Right renal pelvis (tissue), 4 donors: ENCODE results near the gene FOXP2. TPM values are rescaled to one million over a fixed set of nuclear protein-coding genes. Genes with fewer than 3 reads are reported as not detected.
A peak's percentile ranks its signal among the peaks of the same experiment; 100 is the strongest.

Experiments used
- DNase-seq, 4 donors: peaks; one replicate each; pipeline ENCODE4 v3.0.0-alpha.2; 2013; ENCODE audit warnings: low read depth in 4 of 4, low spot score in 3 of 4, missing footprints in 1 of 4
- polyA plus RNA-seq, 4 donors: library from polyadenylated mRNA; unstranded; fragments of 120-200 nt; gene quantifications; one replicate each; pipeline ENCODE4 v1.2.1, GENCODE V29; 2013; ENCODE audit not compliant: insufficient read length in 4 of 4

FOXP2 gene
- polyA plus RNA-seq, 4 donors = 7.9 to 13.4 (median 11.3) TPM

DNA sequence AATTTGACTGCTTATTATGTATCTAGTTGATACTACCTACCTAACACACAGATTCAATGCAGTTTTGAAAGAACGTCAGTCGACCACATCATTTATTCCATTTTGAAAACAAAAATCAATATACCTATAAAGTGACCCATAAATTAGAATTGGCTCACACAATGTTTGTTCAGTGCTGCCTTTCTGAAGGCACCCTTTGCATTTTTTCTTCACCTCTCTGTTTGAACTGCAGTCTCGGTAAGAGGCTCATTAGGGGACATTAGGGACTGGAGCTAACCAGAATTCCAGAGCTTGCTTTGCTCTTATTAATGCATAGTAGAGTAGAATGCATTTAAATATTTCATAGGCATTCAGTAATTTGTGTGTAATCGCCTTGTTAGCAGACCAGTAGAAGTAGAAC, 234.1 kb downstream of the FOXP2 start:
- DNase-seq = no peak

DNA sequence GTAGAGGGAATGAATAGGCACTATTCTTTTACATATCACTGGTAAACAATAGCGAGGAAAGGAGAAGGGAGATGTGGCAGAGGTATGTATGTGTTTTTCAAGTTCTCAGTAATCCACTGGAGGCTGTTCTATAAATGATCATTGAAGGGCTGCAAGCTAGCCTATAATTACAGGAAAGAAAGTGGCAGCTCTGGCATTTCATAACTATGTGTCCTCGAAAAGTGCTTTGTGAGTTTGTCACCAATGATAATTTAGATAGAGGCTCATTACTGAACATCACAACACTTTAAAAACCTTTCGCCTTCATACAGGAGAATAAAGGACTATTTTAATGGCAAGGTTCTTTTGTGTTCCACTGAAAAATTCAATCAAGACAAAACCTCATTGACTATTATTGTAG, 235.1 kb downstream of the FOXP2 start:
- no peak for DNase-seq

DNA sequence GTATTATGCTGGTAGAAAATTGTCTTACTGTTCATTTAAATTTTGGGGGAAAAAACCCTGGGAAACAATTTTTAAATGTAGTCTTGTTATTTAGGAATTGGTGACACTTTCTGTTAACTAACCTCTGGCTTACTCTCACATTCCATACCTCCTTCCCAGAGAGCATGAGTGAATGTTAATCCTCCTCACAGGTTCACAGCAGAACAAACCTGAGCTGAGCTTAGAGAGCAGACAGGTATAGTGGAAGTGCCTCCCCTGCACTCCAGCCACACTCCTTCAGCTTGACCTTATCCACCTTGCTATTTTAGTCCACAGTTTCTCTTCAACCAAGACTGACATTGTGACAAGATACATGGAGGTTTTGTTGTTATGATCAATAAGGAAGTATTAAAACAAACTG, 235.9 kb downstream of the FOXP2 start:
- DNase-seq = no peak

DNA sequence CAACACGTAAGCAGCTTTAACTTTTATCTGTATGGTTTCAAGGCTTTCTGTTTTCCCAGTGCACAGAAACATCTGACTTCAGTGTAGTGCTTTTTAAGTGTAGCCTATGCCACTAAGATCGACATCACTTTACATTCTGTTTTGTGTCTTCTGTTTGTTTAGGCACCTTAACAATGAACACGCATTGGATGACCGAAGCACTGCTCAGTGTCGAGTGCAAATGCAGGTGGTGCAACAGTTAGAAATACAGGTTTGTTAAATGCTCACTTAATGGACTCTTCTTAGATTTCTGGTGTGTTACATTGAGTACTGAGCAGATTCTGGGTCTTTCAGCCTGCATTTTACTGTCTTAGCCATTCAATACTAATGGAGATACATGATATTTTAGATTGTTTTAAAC, 237.4 kb downstream of the FOXP2 start:
- no peak for DNase-seq

- no peak for DNase-seq
Measured at GRCh38 chr7:114653364-114654088, 238.9 kb downstream of the FOXP2 start.

GRCh38 chr7:114656466-114656865, 241.9 kb downstream of the FOXP2 start:
- DNase-seq = no peak

GRCh38 chr7:114657279-114657678, 242.7 kb downstream of the FOXP2 start:
- no peak for DNase-seq

GRCh38 chr7:114658216-114658615, 243.6 kb downstream of the FOXP2 start:
- no peak for DNase-seq

GRCh38 chr7:114659409-114660125, 245.0 kb downstream of the FOXP2 start:
- DNase-seq = no peak

DNA sequence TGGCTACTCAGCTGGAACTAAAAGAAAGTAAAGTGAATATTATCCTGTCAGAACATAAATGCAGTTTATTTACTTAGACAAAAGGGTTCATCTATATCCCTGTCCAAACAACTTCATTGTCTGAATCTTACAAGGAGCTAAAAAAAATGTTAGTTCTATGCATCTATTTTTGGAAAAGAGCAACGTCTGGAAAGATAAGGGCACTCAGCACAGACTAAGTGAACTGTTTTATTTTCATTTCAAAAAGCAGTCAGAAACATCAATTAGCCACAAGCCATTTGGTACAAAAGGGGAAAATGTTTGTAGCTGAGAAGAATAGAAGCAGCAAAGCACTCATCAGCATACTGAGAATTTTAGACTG, 245.5 kb downstream of the FOXP2 start:
- DNase-seq = no peak

- DNase-seq = no peak
Measured at GRCh38 chr7:114660753-114661152, 246.1 kb downstream of the FOXP2 start.

- no peak for DNase-seq
Measured at GRCh38 chr7:114662002-114662677, 247.5 kb downstream of the FOXP2 start.

GRCh38 chr7:114663502-114663901, 248.9 kb downstream of the FOXP2 start:
- no peak for DNase-seq

- DNase-seq = no peak
Measured at GRCh38 chr7:114670676-114671075, 256.1 kb downstream of the FOXP2 start.

DNA sequence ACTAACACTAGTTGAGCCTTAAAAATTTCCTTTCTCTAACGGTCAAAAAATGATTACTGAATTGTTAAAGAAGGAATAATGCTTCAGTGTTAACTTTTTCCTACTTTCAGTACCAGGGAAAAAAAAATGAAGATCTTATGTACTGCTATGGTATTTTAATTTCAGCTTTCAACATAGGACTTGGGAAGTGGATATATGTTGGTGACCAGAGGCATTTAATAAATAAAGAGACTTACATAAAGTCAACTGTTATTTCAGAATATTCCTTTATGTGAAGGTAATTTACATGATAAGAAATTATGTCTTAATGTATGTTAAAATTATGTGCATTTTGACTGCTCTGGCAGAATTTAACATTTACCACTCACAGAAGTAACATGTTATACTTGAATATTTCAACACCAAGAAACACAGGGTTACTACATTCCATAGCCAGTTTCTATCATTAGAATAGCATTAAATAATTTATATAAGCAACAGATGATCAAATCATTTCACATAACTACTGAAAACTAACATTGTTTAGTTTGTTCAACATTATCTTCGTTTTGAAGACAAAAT, 257.0 kb downstream of the FOXP2 start:
- no peak for DNase-seq

- DNase-seq = no peak
Measured at GRCh38 chr7:114678116-114678515, 263.5 kb downstream of the FOXP2 start.

- no peak for DNase-seq
Measured at GRCh38 chr7:114687238-114687637, 272.6 kb downstream of the FOXP2 start.

GRCh38 chr7:114688443-114689055, 273.9 kb downstream of the FOXP2 start:
- no peak for DNase-seq

DNA sequence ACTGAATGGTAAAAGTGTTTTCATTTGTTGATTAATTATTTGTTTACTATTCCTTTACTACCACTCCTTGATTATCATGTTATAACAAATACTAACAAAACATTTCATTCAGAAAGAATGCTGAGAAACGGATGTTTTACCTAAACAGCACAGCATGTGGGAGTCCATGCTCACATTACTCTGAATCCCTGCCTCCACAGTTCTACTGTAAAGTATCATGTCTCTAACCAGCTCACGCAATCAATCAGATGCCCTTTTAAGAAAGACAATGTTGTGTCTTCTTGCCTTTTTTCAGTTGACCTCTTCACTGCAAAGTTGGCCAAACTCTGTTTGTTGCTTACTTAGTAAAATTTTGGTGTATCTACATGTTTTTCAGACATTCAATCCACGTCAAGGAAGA, 274.8 kb downstream of the FOXP2 start:
- peak in 1 of 4 donors; percentile 19 for DNase-seq

GRCh38 chr7:114691605-114692004, 277.0 kb downstream of the FOXP2 start:
- DNase-seq = no peak

- no peak for DNase-seq
Measured at GRCh38 chr7:114695182-114695581, 280.6 kb downstream of the FOXP2 start.
